Kasumi-1 (cell line): ENCODE data around the gene SDK1.

Experiments
- DNase-seq, 2 experiments: peaks; one replicate each; lab custom pipeline; 2025; lab: John Stamatoyannopoulos, UW

Gene SDK1

DNA sequence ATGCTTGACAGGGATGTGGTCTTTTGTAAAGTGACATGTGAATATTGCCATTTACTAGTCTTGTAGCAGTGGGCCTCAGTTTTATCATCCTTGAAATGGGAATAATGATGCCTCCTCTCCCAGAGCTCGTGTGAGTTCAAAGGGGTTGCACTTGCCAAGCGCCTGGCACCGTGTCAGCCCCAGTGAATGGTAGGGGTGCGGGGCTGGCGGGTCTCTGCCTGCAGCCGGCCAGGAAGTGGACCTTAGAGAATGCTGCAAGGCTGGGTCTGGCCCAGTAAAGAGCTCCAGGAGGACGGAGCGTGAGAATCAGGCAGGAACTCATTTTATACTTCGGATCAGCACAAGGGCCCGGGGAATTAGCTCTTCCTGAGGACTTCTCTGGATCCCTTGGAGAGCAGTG is 856.6 kb downstream of the SDK1 start:
- no peak for DNase-seq

GRCh38 chr7:4158441-4159153 is 857.5 kb downstream of the SDK1 start:
- no peak for DNase-seq

DNA sequence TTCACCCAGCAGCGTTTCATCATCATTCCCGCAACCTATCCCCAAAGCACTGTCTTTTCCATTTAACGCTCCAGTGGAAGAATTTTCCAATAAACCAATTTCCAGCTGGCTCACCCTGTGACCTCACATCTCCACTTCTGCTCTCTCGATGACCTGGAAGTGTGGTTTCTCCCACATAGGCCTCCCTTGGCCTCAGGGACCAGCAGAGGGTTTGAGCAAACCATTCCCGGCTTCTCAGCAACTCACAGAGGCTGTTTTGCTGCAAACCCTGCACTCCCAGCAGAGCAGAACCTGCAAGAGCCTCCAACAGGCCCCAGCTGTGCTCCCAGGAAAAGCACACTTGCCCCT is 858.1 kb downstream of the SDK1 start:
- DNase-seq = no peak

- no peak for DNase-seq
These were observed 858.9 kb downstream of the SDK1 start for GRCh38 chr7:4159761-4160554.

- DNase-seq = no peak
These were observed 862.0 kb downstream of the SDK1 start for GRCh38 chr7:4162884-4163564.

GRCh38 chr7:4163565-4164203 is 862.6 kb downstream of the SDK1 start:
- no peak for DNase-seq

DNA sequence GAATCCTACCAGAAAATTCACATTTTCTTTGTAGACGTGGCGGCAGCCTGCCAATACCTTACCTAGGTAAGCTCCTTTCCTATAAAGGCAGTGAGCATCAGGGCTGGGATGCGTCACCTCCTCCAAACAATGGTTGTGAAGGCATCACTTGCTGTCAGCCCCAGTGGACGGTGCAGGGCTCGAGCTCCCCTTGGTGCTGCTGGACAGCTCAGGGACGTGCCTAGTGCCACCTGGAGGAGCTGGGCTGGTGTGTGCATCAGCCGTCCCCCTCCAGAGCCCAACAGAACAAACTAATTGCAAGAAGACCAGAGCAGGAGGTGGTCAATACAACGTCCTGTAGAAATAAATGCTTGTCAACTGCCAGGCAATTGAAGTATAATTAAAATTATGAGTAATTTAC is 863.5 kb downstream of the SDK1 start:
- no peak for DNase-seq

GRCh38 chr7:4166340-4166739 is 865.3 kb downstream of the SDK1 start:
- DNase-seq = no peak

DNA sequence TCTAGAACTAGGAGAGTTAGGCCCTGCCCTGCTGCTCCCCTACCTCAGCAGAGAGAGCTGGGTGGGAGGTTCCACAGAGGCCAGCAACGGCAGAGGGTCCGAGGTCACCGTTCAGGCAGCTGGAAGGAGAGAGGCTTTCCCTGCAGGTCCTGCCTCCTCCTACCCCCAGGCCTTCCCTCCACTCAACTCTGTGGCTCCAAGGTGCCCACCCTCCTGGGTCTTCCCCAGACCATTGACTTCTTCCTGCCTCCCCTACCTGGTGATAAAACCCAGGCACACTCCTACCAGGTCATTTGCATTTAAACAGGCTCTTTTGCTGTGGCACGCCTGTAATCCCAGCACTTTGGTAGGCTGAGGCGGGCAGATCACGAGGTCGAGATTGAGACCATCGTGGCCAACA is 865.8 kb downstream of the SDK1 start:
- DNase-seq = no peak

DNA sequence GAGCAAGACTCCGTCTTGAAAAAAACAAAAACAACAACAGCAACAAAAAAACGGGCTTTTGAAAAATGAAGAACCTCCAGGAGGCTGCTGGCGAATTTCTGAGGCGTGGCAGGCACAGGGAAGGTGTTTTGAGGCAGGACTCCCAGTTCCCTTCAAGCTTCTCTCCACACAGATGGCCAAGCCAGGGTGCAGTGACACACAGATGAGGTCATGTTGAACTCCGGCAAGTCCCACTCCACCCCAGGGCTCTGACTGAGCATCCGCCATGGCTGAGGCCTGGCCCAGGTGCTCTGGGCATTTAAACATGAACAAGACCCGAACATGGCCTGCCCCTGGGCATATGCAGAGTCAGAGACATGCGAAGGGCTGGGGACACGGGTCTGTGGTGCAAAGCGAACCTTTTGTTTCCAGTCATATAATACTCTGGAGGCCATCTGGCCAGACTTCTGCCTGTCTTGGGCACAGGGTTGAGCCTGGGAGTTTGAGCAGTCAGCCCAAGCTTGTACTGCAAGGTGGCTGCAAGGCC is 866.4 kb downstream of the SDK1 start:
- DNase-seq = no peak

- DNase-seq = no peak
These were observed 867.0 kb downstream of the SDK1 start for GRCh38 chr7:4168041-4168440.

- no peak for DNase-seq
These were observed 867.5 kb downstream of the SDK1 start for GRCh38 chr7:4168541-4168940.

DNA sequence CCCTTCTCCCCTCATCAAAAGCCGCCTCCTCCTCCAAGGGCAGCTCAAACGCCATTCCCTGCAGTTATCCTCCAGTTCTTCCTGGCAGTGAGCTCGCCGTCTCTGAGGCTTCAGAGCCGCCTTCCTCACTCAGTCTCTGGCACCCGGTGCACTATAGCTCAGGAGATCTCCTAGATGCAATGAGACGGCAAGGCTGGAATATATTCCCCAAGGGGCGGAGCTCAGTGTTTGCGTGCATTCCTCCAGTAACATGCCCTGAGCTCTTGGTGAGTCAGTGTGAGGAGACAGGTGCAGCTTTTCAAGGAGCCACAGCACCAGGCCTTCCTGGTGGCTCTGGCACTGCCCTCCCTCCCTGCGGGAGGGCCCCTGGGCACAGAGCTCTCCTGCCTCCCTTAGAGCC is 868.4 kb downstream of the SDK1 start:
- no peak for DNase-seq

GRCh38 chr7:4170997-4171786 is 870.1 kb downstream of the SDK1 start:
- DNase-seq = no peak

- no peak for DNase-seq
These were observed 871.8 kb downstream of the SDK1 start for GRCh38 chr7:4172883-4173282.

GRCh38 chr7:4173615-4174014 is 872.6 kb downstream of the SDK1 start:
- DNase-seq = no peak

DNA sequence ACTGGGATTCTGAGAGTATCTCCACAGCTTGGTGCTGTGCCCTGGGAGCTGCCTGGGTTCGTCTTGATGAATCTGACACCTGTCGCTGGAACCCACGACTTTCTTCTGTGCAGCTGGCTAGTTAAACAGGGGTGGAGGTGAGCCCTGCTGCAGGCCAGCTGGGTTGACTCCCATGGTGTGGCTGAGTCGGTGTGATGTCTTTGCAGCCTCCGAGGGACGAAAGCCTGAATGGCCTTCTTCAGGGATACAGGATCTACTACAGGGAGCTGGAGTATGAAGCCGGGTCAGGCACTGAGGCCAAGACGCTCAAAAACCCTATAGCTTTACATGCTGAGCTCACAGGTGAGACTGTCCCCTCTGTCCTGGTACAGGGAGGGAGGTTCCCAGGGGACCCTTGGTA is 873.0 kb downstream of the SDK1 start:
- DNase-seq = no peak

- no peak for DNase-seq
These were observed 873.4 kb downstream of the SDK1 start for GRCh38 chr7:4174451-4174850.

- DNase-seq = no peak
These were observed 873.8 kb downstream of the SDK1 start for GRCh38 chr7:4174884-4175283.

DNA sequence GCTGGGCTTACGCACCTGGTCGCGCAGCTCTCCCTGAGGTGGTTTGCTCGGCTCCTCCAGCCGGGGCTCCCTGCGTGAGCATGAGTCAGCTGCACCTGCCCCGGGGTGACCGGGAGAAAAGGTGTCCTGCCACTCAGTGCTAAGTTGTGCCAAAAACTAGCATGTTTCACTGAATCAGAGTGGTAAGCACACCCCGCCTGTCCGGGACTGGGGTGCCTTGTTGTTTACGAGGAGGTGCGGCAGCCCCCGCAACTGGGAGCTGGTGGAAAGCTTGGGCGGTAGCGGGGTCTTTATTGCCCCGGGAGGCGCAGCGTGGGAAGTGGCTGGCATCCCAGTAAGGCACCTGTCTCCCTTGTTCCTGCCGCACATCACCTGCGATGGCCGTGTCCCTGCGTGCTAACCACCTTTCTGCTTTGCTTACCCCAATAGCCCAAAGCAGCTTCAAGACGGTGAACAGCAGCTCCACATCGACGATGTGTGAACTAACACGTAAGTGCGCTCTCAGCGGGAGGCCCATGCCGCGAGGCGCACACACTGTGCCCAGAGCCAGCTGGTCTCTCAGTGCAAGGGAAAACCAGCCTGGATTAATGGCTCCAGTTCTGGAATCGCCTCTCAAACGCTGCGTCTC is 874.4 kb downstream of the SDK1 start:
- no peak for DNase-seq

- DNase-seq = no peak
These were observed 875.9 kb downstream of the SDK1 start for GRCh38 chr7:4177001-4177400.
